ENCODE results near the gene SPOCK1.

The SPOCK1 gene

GRCh38 chr5:137022725-137023124 lies 476.4 kb downstream of the SPOCK1 start:
- ChIA-PET CTCF (no interaction called here), POLR2A (no interaction called here)
- no peak overlapping the region for H3K27ac ChIP-seq (ENCODE audit: insufficient read depth in 1 of 2, low read depth in 1 of 2, low read length in 2 of 2, poor library complexity in 1 of 2, severe bottlenecking in 2 of 2)
- H3K9me3 ChIP-seq (ENCODE audit: control extremely low read depth in 1 of 5, control insufficient read depth in 4 of 5, insufficient read depth in 2 of 5, low read depth in 1 of 5, low read length in 4 of 5) = no peaks in the 10 kb centered on the region
- peaks cover 0 to 2% (median 0%) of the 10 kb centered on the region in 5 experiments for H3K27me3 ChIP-seq (replicated peaks in 2 of 5; ENCODE audit: control insufficient read depth in 4 of 5, insufficient read depth in 5 of 5, low read length in 4 of 5)
- WGBS (ENCODE audit: insufficient coverage) = 29% methylated on average over 1 of the region's 2 CpGs
- no peaks in the 10 kb centered on the region for H3K4me1 ChIP-seq (ENCODE audit: control extremely low read depth in 1 of 4, control insufficient read depth in 4 of 4, insufficient read depth in 4 of 4, low read length in 3 of 4)
- no peaks in the 10 kb centered on the region for H3K36me3 ChIP-seq (ENCODE audit: control insufficient read depth in 4 of 4, insufficient read depth in 4 of 4, low read length in 3 of 4)
- H3K4me3 ChIP-seq (ENCODE audit: control insufficient read depth in 1 of 7, extremely low read depth in 1 of 7, insufficient read depth in 4 of 7, low read depth in 2 of 7, low read length in 6 of 7) = no peak overlapping the region
- DNase-seq = no peak

GRCh38 chr5:137022043-137022442 lies 477.1 kb downstream of the SPOCK1 start:
- H3K9me3 ChIP-seq (ENCODE audit: control extremely low read depth in 1 of 5, control insufficient read depth in 4 of 5, insufficient read depth in 2 of 5, low read depth in 1 of 5, low read length in 4 of 5) = no peaks in the 10 kb centered on the region
- WGBS (ENCODE audit: insufficient coverage) = 93% methylated on average over 3 of the region's 3 CpGs
- ChIA-PET POLR2A (no interaction called here), CTCF (no interaction called here)
- no peak overlapping the region for H3K27ac ChIP-seq (ENCODE audit: insufficient read depth in 1 of 2, low read depth in 1 of 2, low read length in 2 of 2, poor library complexity in 1 of 2, severe bottlenecking in 2 of 2)
- H3K36me3 ChIP-seq (ENCODE audit: control insufficient read depth in 4 of 4, insufficient read depth in 4 of 4, low read length in 3 of 4) = no peaks in the 10 kb centered on the region
- H3K4me3 ChIP-seq (ENCODE audit: control insufficient read depth in 1 of 7, extremely low read depth in 1 of 7, insufficient read depth in 4 of 7, low read depth in 2 of 7, low read length in 6 of 7) = no peak overlapping the region
- peaks cover 0 to 3% (median 0%) of the 10 kb centered on the region in 5 experiments for H3K27me3 ChIP-seq (replicated peaks in 2 of 5; ENCODE audit: control insufficient read depth in 4 of 5, insufficient read depth in 5 of 5, low read length in 4 of 5)
- H3K4me1 ChIP-seq (ENCODE audit: control extremely low read depth in 1 of 4, control insufficient read depth in 4 of 4, insufficient read depth in 4 of 4, low read length in 3 of 4) = no peaks in the 10 kb centered on the region
- no peak for DNase-seq

DNA sequence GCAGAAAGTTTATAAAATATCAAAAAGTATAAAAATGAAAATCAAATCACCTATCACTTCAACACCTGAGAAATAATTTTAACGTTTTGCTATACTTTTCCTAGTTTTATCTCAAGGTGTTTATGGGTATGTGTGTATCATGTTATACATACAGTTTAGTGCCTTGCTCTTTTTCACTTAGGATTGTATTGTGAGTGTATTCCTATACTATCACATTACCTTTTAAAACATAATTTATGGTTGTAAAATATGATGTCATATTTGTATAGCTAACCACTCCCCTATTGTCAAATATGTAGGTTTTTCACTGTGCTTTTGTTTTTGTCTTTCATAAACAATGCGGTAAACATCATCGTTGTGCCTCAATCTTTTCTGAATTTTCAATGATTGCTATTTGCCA lies 479.9 kb downstream of the SPOCK1 start:
- Histone ChIP-seq H3K4me1 (ENCODE audit: control extremely low read depth in 1 of 4, control insufficient read depth in 4 of 4, insufficient read depth in 4 of 4, low read length in 3 of 4) (no peaks in the 10 kb centered on the region), H3K36me3 (ENCODE audit: control insufficient read depth in 4 of 4, insufficient read depth in 4 of 4, low read length in 3 of 4) (no peaks in the 10 kb centered on the region), H3K9me3 (ENCODE audit: control extremely low read depth in 1 of 5, control insufficient read depth in 4 of 5, insufficient read depth in 2 of 5, low read depth in 1 of 5, low read length in 4 of 5) (no peaks in the 10 kb centered on the region), H3K27ac (ENCODE audit: insufficient read depth in 1 of 2, low read depth in 1 of 2, low read length in 2 of 2, poor library complexity in 1 of 2, severe bottlenecking in 2 of 2) (no peak overlapping the region), H3K27me3 (replicated peaks in 2 of 5; ENCODE audit: control insufficient read depth in 4 of 5, insufficient read depth in 5 of 5, low read length in 4 of 5) (peaks cover 0 to 3% (median 0%) of the 10 kb centered on the region in 5 experiments), H3K4me3 (ENCODE audit: control insufficient read depth in 1 of 7, extremely low read depth in 1 of 7, insufficient read depth in 4 of 7, low read depth in 2 of 7, low read length in 6 of 7) (no peak overlapping the region)
- DNase-seq = no peak
- CTCF ChIA-PET = no interaction called here
- no CpG with 5 or more reads among the region's 3 CpGs for WGBS (ENCODE audit: insufficient coverage)
- POLR2A ChIA-PET = no interaction called here

GRCh38 chr5:137016783-137017324 lies 482.3 kb downstream of the SPOCK1 start:
- Histone ChIP-seq H3K9me3 (ENCODE audit: control extremely low read depth in 1 of 5, control insufficient read depth in 4 of 5, insufficient read depth in 2 of 5, low read depth in 1 of 5, low read length in 4 of 5) (no peaks in the 10 kb centered on the region), H3K27me3 (replicated peaks in 2 of 5; ENCODE audit: control insufficient read depth in 4 of 5, insufficient read depth in 5 of 5, low read length in 4 of 5) (peaks cover 0 to 3% (median 0%) of the 10 kb centered on the region in 5 experiments), H3K4me3 (ENCODE audit: control insufficient read depth in 1 of 7, extremely low read depth in 1 of 7, insufficient read depth in 4 of 7, low read depth in 2 of 7, low read length in 6 of 7) (no peak overlapping the region), H3K27ac (ENCODE audit: insufficient read depth in 1 of 2, low read depth in 1 of 2, low read length in 2 of 2, poor library complexity in 1 of 2, severe bottlenecking in 2 of 2) (no peak overlapping the region), H3K4me1 (ENCODE audit: control extremely low read depth in 1 of 4, control insufficient read depth in 4 of 4, insufficient read depth in 4 of 4, low read length in 3 of 4) (no peaks in the 10 kb centered on the region), H3K36me3 (ENCODE audit: control insufficient read depth in 4 of 4, insufficient read depth in 4 of 4, low read length in 3 of 4) (no peaks in the 10 kb centered on the region)
- POLR2A ChIA-PET = no interaction called here
- CTCF ChIA-PET = no interaction called here
- WGBS (ENCODE audit: insufficient coverage) = 41% methylated on average over 5 of the region's 5 CpGs
- no peak for DNase-seq

- WGBS (ENCODE audit: insufficient coverage) = 86% methylated on average over 1 of the region's 2 CpGs
- POLR2A ChIA-PET = no interaction called here
- CTCF ChIA-PET = no interaction called here
- Histone ChIP-seq H3K9me3 (ENCODE audit: control extremely low read depth in 1 of 5, control insufficient read depth in 4 of 5, insufficient read depth in 2 of 5, low read depth in 1 of 5, low read length in 4 of 5) (no peaks in the 10 kb centered on the region), H3K4me1 (ENCODE audit: control extremely low read depth in 1 of 4, control insufficient read depth in 4 of 4, insufficient read depth in 4 of 4, low read length in 3 of 4) (no peaks in the 10 kb centered on the region), H3K36me3 (ENCODE audit: control insufficient read depth in 4 of 4, insufficient read depth in 4 of 4, low read length in 3 of 4) (no peaks in the 10 kb centered on the region), H3K4me3 (ENCODE audit: control insufficient read depth in 1 of 7, extremely low read depth in 1 of 7, insufficient read depth in 4 of 7, low read depth in 2 of 7, low read length in 6 of 7) (no peak overlapping the region), H3K27me3 (replicated peaks in 2 of 5; ENCODE audit: control insufficient read depth in 4 of 5, insufficient read depth in 5 of 5, low read length in 4 of 5) (peaks cover 0 to 3% (median 0%) of the 10 kb centered on the region in 5 experiments), H3K27ac (ENCODE audit: insufficient read depth in 1 of 2, low read depth in 1 of 2, low read length in 2 of 2, poor library complexity in 1 of 2, severe bottlenecking in 2 of 2) (no peak overlapping the region)
- no peak for DNase-seq
Observed at GRCh38 chr5:137015540-137016116, 483.5 kb downstream of the SPOCK1 start.

GRCh38 chr5:137014731-137015130 lies 484.4 kb downstream of the SPOCK1 start:
- H3K4me1 ChIP-seq (ENCODE audit: control extremely low read depth in 1 of 4, control insufficient read depth in 4 of 4, insufficient read depth in 4 of 4, low read length in 3 of 4) = no peaks in the 10 kb centered on the region
- peaks cover 0 to 3% (median 0%) of the 10 kb centered on the region in 5 experiments for H3K27me3 ChIP-seq (replicated peaks in 2 of 5; ENCODE audit: control insufficient read depth in 4 of 5, insufficient read depth in 5 of 5, low read length in 4 of 5)
- CTCF ChIA-PET = no interaction called here
- WGBS (ENCODE audit: insufficient coverage) = 71% methylated on average over 2 of the region's 3 CpGs
- no peak for DNase-seq
- no peaks in the 10 kb centered on the region for H3K36me3 ChIP-seq (ENCODE audit: control insufficient read depth in 4 of 4, insufficient read depth in 4 of 4, low read length in 3 of 4)
- POLR2A ChIA-PET = no interaction called here
- H3K4me3 ChIP-seq (ENCODE audit: control insufficient read depth in 1 of 7, extremely low read depth in 1 of 7, insufficient read depth in 4 of 7, low read depth in 2 of 7, low read length in 6 of 7) = no peak overlapping the region
- no peak overlapping the region for H3K27ac ChIP-seq (ENCODE audit: insufficient read depth in 1 of 2, low read depth in 1 of 2, low read length in 2 of 2, poor library complexity in 1 of 2, severe bottlenecking in 2 of 2)
- H3K9me3 ChIP-seq (ENCODE audit: control extremely low read depth in 1 of 5, control insufficient read depth in 4 of 5, insufficient read depth in 2 of 5, low read depth in 1 of 5, low read length in 4 of 5) = no peaks in the 10 kb centered on the region

- CTCF ChIA-PET = no interaction called here
- no peak for DNase-seq
- no peaks in the 10 kb centered on the region for H3K27me3 ChIP-seq (replicated peaks in 2 of 5; ENCODE audit: control insufficient read depth in 4 of 5, insufficient read depth in 5 of 5, low read length in 4 of 5)
- H3K9me3 ChIP-seq (ENCODE audit: control extremely low read depth in 1 of 5, control insufficient read depth in 4 of 5, insufficient read depth in 2 of 5, low read depth in 1 of 5, low read length in 4 of 5) = peaks cover 0 to under 1% (median 0%) of the 10 kb centered on the region in 5 experiments
- no peak overlapping the region for H3K27ac ChIP-seq (ENCODE audit: insufficient read depth in 1 of 2, low read depth in 1 of 2, low read length in 2 of 2, poor library complexity in 1 of 2, severe bottlenecking in 2 of 2)
- H3K36me3 ChIP-seq (ENCODE audit: control insufficient read depth in 4 of 4, insufficient read depth in 4 of 4, low read length in 3 of 4) = no peaks in the 10 kb centered on the region
- WGBS (ENCODE audit: insufficient coverage) = 80% methylated on average over 1 of the region's 3 CpGs
- POLR2A ChIA-PET = no interaction called here
- no peak overlapping the region for H3K4me3 ChIP-seq (ENCODE audit: control insufficient read depth in 1 of 7, extremely low read depth in 1 of 7, insufficient read depth in 4 of 7, low read depth in 2 of 7, low read length in 6 of 7)
- H3K4me1 ChIP-seq (ENCODE audit: control extremely low read depth in 1 of 4, control insufficient read depth in 4 of 4, insufficient read depth in 4 of 4, low read length in 3 of 4) = no peaks in the 10 kb centered on the region
Observed at GRCh38 chr5:137010226-137010625, 488.9 kb downstream of the SPOCK1 start.
